BJ (cell line): ENCODE data around the gene SERPINA3. TPM values are rescaled to one million over a fixed set of nuclear protein-coding genes. Genes with fewer than 3 reads are reported as not detected.

Experiments
- CTCF ChIA-PET: fragments of 350-600 bp; formaldehyde crosslinking; extraction: SDS; loops from one replicate; lab custom pipeline; 2021; ENCODE audit warnings: antibody characterized with exemption, inconsistent platforms; lab: Yijun Ruan, JAX
- POLR2A ChIA-PET: fragments of 300-600 bp; sonication (Branson Sonifier 250); formaldehyde crosslinking; extraction: SDS; loops from one replicate; lab custom pipeline; 2021; ENCODE audit warnings: antibody characterized with exemption; lab: Charles Lee
- DNase-seq: peaks from one replicate; pipeline ENCODE4 v3.0.0-alpha.2; 2011; ENCODE audit warnings: low read depth
- H3K27me3 ChIP-seq: 2 replicates; pipeline ENCODE4 v1.6.0; 2011; ENCODE audit warnings: low read length; ENCODE audit not compliant: control insufficient read depth, insufficient read depth
- H3K36me3 ChIP-seq: 2 replicates; pipeline ENCODE4 v1.5.1; 2011; ENCODE audit warnings: low read length; ENCODE audit not compliant: control insufficient read depth, insufficient read depth
- H3K4me3 ChIP-seq: 2 replicates; pipeline ENCODE4 v1.5.1; 2011; ENCODE audit warnings: low read depth, mild to moderate bottlenecking, control low read depth, low read length
- polyA plus RNA-seq: library from polyadenylated mRNA; depleted of rRNA; stranded (reverse); fragments of >200 nt; gene quantifications from 2 replicates; pipeline ENCODE4 v1.2.3, GENCODE V29; 2011
- TF ChIP-seq, protein P1 (sequence below): IDR thresholded peaks from 2 replicates; pipeline ENCODE4 v1.5.1; 2011; ENCODE audit warnings: low read depth, mild to moderate bottlenecking, control low read depth, inconsistent platforms, low read length, moderate library complexity; ENCODE audit not compliant: insufficient read depth

The SERPINA3 gene
- polyA plus RNA-seq, 1 experiment, result 0.91 TPM

DNA sequence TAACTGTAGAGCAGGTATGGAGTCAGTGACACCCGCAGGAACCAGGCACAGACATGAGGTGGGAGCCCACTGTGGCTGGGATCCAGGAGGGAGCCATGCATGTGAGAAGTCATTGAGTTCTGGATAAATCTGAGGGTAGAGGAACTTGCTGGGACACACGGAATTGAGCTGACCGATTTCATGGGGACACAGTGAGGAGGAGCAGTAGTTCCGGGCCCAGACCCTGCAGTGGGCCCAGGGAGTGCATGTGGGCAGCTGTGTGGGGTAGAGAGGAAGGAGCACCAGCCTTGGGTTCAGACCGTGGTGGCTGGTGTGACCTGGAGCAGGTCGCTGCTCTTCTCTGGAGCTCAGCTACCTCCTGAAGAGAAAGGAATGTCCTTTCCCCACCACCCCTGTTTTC is 8.4 kb downstream of the SERPINA3 start:
- Histone ChIP-seq H3K27me3 (no peaks in the 10 kb centered on the region), H3K36me3 (no peaks in the 10 kb centered on the region), H3K4me3 (no peak overlapping the region)
- TF ChIP-seq, protein P1, sequence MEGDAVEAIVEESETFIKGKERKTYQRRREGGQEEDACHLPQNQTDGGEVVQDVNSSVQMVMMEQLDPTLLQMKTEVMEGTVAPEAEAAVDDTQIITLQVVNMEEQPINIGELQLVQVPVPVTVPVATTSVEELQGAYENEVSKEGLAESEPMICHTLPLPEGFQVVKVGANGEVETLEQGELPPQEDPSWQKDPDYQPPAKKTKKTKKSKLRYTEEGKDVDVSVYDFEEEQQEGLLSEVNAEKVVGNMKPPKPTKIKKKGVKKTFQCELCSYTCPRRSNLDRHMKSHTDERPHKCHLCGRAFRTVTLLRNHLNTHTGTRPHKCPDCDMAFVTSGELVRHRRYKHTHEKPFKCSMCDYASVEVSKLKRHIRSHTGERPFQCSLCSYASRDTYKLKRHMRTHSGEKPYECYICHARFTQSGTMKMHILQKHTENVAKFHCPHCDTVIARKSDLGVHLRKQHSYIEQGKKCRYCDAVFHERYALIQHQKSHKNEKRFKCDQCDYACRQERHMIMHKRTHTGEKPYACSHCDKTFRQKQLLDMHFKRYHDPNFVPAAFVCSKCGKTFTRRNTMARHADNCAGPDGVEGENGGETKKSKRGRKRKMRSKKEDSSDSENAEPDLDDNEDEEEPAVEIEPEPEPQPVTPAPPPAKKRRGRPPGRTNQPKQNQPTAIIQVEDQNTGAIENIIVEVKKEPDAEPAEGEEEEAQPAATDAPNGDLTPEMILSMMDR, result no peak
- POLR2A ChIA-PET, result no interaction called here
- CTCF ChIA-PET, result no interaction called here
- no peak for DNase-seq

DNA sequence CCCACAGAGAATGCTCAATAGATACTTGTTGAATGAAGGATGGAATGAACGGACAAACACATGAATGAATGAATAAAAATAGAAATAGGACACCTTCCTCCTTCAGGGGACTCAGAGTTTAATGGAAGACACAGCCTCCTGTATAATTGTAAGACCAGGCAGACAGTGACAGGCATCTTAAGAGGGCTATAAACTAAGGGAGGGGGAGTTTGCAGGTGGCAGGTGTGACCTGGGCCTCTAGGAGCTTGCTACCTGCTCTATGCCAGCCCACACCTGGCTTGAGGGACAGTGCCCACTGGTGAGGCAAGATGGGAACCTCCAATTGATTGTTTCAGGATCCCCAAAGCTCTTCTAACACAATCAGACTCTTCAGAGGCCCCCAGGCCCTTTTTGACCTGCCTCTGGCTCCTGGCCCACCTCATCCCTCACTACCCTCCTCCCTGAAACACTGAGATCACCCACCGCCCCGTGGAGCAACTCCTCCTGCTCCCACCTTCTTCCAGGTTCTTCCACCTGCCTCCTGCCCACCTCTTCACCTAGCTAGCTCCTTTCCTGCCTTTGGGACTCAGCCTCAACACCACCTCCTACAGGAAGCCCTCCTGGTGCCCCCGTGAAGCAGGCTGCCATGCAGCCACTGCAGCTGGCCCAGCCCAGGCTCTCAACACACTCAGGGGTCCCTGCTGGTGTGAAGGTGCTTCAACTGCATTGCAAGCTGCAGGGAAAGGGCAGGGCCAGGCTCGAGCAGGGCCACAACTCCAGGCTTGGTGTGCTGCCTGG is 9.4 kb downstream of the SERPINA3 start:
- no peak for DNase-seq
- ChIA-PET POLR2A (no interaction called here), CTCF (no interaction called here)
- H3K4me3 ChIP-seq, result no peak overlapping the region
- H3K27me3 ChIP-seq, result no peaks in the 10 kb centered on the region
- TF ChIP-seq, protein P1, result no peak
- no peaks in the 10 kb centered on the region for H3K36me3 ChIP-seq

DNA sequence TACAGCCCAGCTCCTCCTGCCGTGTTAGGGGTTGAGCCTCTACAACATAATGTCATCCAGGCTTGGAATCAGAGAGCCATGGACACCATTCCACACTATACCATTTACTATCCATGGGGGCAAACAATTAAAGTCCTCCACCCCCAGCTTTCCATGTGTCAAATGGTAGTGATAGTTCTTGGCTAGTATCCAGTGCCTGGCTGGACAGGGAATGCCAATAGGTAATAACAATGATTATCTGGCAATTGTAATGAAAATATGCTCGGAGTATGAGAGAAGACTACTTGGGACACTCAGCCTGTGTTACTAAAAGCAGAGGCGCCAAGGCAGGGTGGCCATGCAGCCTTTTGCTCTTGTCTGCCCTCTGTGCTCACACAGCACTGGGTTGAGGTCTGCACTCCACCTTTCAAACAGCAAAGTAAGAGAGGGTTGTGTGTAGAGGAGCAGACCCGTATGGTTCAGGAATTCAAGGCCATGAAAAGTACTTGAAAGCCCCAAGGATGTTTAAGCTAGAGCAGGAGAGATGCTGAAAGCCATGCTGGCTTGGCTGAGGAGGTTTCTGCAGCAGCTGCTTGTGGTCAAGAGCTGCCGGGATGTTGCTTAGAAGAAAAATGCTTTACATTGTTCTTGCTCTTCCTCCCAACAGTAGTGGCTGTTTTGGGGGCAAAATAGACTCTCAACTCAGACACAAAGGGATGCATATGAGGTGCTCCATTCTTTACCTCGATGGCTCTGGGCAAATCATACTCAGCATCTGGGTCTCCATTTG is 10.6 kb downstream of the SERPINA3 start:
- H3K36me3 ChIP-seq, result no peaks in the 10 kb centered on the region
- ChIA-PET CTCF (interaction anchor here (0.5 kb wide), 1 partner anchor 908 kb away, joined by 3 read pairs; no protein-coding TSS in a partner anchor), POLR2A (no interaction called here)
- TF ChIP-seq, protein P1, result no peak
- no peak overlapping the region for H3K4me3 ChIP-seq
- DNase-seq, result no peak
- H3K27me3 ChIP-seq, result no peaks in the 10 kb centered on the region

DNA sequence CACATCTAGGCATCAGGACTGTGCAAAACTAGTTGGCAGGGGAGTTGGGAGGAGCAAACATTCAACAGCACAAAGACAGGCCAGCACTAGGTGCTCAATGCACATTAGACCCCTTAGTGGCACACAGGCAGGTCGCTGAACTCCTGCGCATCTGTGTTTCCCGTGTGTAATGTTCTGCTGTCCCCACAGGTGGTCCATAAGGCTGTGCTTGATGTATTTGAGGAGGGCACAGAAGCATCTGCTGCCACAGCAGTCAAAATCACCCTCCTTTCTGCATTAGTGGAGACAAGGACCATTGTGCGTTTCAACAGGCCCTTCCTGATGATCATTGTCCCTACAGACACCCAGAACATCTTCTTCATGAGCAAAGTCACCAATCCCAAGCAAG is 11.2 kb downstream of the SERPINA3 start:
- Histone ChIP-seq H3K4me3 (no peak overlapping the region), H3K36me3 (no peaks in the 10 kb centered on the region), H3K27me3 (no peaks in the 10 kb centered on the region)
- TF ChIP-seq, protein P1, result no peak
- no peak for DNase-seq
- POLR2A ChIA-PET, result no interaction called here
- CTCF ChIA-PET, result no interaction called here

DNA sequence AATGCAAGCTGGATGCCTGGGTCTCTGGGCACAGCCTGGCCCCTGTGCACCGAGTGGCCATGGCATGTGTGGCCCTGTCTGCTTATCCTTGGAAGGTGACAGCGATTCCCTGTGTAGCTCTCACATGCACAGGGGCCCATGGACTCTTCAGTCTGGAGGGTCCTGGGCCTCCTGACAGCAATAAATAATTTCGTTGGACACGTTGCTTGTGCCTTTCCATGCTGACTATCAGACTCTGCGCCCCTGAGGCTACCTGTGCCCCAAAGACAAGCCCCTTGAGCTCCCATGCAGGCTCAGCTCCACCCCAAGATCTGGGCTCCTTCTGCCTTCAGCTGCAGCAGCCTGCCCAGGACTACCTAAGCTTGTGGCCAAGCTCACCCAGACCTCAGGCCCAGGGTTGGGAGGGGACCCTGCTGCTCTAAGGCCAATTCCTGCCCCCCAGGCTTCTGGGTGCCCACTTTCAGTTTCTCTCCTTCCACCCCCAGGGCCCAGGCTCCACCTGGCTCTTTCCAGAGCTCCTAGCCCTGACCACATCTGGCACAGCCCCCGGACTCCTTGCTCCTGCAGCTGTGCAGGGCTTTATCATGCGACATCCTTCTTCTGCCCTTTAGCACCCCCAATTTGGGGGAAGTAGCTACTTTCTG is 11.8 kb downstream of the SERPINA3 start:
- POLR2A ChIA-PET, result no interaction called here
- DNase-seq, result no peak
- Histone ChIP-seq H3K36me3 (no peaks in the 10 kb centered on the region), H3K4me3 (no peak overlapping the region), H3K27me3 (no peaks in the 10 kb centered on the region)
- CTCF ChIA-PET, result no interaction called here
- TF ChIP-seq, protein P1, result no peak
